Cerebellar nuclear complex (tissue), 1 donor: Measurements from ENCODE around the gene CXCL1.

Experiments
- DNase-seq, 2 experiments: peaks; one replicate each; lab custom pipeline; 2025; lab: John Stamatoyannopoulos, UW

CXCL1 gene

DNA sequence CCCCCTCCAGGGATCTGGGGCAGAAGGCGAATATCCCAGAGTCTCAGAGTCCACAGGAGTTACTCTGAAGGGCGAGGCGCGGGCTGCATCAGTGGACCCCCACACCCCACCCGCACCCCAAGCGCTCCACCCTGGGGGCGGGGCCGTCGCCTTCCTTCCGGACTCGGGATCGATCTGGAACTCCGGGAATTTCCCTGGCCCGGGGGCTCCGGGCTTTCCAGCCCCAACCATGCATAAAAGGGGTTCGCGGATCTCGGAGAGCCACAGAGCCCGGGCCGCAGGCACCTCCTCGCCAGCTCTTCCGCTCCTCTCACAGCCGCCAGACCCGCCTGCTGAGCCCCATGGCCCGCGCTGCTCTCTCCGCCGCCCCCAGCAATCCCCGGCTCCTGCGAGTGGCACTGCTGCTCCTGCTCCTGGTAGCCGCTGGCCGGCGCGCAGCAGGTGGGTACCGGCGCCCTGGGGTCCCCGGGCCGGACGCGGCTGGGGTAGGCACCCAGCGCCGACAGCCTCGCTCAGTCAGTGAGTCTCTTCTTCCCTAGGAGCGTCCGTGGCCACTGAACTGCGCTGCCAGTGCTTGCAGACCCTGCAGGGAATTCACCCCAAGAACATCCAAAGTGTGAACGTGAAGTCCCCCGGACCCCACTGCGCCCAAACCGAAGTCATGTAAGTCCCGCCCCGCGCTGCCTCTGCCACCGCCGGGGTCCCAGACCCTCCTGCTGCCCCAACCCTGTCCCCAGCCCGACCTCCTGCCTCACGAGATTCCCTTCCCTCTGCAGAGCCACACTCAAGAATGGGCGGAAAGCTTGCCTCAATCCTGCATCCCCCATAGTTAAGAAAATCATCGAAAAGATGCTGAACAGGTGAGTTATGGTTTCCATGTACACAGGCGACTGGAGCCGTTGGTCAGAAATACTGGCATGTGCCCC lies at the start of gene CXCL1:
Gene CXCL1 (plus strand): TSS at position 264 of the 926 bp plus-strand sequence. CDS start 78 bp downstream, at position 342.
- no peak for DNase-seq

DNA sequence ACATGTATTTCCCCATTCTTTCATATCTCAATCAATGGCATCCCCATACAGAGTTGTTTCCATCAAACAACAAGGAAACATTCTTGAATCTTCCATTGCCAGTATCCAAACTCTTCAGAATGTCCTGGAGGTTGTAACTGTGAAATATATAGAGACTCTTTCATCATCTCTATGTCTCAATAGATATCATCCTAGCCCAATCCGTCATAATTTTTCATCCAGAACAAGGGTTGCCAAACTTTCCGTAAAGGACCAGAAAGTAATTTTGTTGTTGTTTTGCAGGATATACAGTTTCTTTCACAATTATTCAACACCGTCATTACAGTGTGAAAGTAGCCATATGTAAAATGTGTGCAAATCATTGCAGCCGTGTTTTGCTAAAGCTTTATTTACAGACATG lies 47.9 kb upstream of the CXCL1 start:
- no peak for DNase-seq

DNA sequence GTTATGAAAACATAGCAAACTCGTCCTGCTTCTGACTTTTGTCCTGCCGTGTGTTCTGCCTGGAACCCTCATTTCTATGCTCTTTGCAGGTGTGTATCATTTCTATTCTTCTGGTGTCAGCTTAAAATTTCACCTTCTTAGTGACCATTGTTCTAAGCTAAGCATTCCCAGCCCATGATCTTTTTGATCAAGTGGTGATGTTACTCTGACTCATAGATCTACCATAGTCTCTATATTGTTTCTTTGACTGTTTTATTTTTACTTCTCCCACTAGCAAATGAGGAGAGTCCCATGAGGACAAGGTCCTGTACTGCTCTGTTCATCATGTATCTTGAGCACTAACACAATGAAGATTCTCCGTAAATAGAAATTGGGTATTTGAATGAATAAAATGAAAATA lies 46.8 kb upstream of the CXCL1 start:
- DNase-seq = no peak

DNA sequence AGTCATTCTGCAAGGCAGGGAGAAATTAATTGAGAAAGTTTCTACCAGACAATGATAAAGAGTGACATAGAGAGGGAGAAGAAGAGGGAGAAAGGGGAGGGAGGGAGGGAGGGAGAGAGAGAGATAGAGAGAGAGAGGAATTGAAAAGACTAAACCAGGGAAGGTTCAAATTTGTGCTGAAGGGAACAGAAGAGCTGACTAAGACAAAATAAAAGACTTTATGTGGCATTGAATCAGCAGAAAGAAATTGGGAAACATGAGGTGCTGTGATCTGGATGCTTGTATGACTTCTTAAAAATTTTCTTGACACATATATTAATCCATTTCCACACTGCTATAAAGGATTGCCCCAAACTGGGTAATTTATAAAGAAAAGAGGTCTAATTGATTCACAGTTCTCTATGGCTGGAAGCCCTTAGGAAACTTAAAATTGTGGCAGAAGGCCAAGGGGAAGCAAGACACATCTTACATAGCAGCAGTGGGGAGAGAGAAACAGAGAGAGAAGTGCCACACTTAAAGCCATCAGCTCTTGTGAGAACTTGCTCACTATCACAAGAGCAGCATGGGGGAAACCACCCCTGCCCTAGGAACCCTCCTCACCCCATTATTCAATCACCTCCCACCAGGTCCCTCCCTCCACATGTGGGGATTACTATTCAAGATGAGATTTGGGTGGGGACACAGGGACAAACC lies 46.2 kb upstream of the CXCL1 start:
- no peak for DNase-seq

DNA sequence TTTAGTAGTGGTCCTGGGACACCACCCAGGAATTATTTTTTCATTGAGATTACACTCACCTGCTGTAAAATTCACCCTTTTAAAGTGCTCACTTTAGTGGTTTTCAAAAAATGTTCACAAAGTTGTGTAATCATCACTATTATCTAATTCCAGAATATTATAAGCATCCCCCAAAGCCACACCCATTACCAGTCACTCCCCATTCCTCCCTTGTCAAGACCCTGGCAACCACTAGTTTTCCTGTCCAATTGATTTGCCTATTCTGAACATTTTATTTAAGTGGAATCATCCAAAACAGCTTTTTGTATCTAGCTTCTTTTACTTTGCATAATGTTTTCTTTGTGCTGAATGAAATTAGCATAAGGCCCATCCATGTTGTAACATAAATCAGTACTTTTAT lies 45.4 kb upstream of the CXCL1 start:
- DNase-seq = no peak

DNA sequence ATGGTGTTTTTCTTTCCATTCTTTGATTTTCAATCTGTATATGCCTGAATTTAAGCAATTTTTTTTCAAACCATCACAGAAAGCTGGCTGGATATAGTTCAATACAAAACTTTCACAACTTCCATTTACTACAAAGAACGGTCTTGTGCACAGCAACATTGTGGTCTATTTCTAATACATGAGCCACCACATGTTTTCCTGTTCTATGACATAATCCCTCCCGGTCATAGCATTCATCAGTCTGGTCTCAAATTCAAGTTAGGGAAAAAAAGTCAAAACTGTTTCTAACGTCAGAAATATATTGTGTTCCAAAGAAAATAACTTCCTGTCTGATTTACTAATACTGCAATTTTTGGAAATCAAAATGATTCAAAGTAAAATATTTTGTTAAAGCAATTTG lies 40.2 kb upstream of the CXCL1 start:
- no peak for DNase-seq

DNA sequence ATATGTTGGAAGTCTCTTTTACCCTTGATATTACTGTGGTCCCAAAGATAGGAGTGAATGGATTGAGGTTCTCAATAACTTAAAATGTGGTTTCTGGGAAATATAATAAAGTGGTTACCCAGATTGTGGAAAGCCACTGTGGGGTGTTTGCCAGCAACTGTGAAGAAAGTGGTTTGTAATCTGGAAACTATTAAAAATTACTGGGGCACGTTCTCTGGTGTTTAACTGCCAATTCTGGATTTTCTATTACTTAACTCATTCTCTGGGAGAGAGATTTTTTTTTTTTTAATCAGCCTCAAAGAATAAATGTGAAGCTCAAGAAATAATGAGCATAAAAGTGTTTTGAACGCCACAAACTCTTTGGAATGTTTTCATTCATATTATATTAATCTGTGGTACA lies 37.6 kb upstream of the CXCL1 start:
- no peak for DNase-seq

DNA sequence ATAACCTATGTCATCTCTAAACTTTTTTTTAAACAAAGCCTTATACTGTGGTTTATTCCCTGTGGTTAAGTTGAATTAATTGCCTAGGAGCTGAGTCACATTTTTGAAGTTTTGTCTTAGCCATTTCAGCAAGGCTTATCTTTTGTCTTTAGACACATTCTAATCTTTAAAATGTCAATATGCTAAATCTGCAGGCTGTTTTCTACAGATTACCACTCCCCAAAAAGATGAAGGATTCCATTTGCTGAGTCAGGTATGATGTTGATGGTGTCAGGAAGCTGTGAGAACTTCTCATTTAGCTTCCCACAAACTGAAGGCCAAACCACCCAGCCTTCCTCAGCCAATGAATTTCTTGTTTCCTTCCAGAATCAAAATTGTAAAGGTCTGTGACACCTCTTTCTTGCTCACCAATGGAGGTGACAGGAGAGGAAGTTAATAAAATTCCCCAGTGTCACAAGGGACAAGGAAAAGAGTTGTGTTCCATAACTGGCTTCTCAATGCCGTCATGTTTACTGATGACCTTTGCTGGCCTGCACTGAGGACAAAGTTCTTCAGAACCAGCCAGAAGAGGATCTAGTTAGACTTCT lies 36.4 kb upstream of the CXCL1 start:
- DNase-seq = no peak

DNA sequence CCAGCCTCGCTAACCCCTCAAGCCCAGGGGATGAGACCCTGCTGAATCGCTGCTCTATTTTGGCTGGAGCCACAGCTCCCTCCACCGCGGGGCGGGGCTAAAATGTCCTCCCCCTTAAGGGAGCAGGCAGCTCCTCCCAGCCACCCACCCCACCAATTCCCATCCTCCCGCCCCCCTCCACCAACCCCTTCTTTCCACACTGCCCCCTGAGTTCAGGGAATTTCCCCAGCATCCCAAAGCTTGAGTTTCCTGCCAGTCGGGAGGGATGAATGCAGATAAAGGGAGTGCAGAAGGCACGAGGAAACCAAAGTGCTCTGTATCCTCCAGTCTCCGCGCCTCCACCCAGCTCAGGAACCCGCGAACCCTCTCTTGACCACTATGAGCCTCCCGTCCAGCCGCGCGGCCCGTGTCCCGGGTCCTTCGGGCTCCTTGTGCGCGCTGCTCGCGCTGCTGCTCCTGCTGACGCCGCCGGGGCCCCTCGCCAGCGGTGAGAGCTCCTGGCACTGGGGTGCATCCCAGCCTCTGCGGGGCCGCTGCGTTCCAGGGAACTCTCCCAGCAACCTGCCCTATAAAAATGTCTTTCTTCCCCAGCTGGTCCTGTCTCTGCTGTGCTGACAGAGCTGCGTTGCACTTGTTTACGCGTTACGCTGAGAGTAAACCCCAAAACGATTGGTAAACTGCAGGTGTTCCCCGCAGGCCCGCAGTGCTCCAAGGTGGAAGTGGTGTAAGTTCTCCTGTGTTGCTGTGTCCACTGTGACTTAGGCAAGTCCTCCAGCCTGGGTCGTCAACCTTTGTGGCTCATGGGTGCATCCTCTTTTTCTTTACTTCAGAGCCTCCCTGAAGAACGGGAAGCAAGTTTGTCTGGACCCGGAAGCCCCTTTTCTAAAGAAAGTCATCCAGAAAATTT lies 32.6 kb upstream of the CXCL1 start, which contains the start of gene CXCL6:
Gene CXCL6 (plus strand): TSS at position 306 of the 907 bp plus-strand sequence. CDS start 73 bp downstream, at position 379.
- DNase-seq = no peak

DNA sequence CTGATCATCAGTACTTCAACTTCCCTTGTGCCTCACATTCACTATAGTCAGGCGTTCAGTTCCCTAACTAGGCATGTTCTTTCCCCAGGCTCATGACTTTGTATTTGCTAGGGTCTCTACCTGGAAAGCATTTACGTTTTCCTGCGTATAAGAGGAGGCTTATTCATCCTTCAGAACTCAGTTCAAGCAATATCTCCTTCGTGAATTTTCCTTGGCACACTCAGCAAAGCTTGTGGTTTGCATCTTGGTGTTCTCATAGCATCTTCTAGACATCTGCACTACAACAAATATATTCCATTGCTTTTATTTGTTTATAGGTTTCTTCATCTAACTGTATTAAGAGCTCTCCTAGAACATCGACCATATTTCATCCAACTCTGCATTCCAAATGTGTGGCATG lies 30.1 kb upstream of the CXCL1 start:
- DNase-seq = no peak

DNA sequence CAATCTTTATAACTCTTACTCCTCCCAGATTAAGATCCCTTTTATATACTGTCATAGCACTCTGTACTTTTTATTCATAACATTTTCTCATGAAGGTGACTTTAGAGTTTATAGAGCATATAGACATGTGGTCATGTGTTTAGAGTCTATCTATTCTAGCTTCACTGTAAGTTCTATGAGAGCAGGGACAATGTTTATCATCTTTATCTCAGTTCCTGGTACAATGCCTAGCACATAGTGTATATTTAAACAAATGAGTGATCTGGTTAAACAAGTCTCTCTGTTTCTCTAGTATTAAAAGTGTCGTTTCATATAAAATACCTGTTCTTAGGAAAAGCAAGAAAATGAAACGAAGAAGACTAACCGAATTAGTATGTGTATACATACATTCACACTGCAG lies 29.5 kb upstream of the CXCL1 start:
- no peak for DNase-seq

DNA sequence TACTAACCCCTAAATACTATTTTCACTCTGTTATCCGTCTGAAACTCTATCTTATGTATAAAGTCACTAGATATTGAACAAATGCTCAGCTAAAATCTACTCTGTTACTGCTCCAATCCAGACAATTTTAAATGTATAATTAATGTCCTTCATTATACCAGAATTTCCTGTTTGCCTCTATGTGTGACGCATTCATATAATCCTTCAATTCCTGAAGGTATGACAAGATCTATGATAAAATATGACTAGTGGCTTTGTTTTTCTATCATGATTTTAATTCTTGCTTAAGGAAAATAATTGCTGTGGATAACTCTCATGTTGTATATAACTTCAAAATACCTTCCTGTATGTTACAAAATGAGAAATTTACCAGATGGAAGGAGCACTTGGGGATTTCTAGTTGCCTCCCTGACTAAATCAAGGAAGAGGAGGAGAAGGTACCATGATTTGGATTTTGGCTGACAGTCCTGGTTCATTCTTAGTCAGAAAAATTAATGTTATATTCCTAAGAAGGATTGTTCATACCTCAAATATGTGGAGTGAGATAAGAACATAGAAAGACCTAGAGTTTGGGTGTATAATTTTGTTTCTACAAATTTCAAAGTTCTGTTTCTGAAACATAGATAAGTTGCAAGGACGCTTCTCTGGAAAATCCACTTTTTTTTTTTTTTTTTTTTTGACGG lies 27.8 kb upstream of the CXCL1 start:
- no peak for DNase-seq

DNA sequence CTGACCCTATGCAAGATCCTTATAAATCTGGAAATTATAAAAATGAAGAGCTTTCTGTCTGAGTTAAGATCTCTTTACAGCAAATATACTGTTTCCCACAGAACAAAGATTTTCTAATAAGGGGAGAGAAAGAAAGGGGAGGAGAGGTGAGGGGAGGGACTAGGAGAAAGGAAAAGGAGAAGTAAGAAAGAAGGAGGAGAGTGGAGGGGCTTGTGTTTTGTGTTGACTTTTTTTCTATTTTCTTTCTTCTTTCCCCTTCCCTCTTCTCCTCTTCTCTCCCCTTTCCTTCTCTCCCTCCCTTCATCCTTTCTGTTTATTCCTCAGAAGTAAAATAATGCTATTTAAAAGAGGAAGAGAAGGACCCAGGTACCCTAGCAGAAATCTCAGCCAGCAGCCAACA lies 26.5 kb upstream of the CXCL1 start:
- DNase-seq = no peak

DNA sequence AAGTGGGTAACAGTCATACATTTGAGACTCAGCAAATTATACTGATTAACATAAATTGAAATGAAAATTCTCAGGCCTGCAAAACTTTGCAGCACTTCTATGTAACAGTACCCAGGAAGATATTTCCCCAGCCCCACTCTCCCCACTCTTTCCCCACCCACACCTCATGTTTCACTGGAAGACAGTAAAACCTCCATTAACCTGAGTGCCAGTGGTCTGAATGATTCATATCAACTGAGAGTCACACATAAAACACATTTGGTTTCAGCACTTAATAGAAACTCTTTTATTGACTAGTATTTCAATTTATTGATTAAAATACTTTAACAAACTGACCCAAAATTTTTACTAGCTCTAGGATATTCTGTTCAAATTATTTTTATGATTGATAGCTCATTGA lies 25.8 kb upstream of the CXCL1 start:
- no peak for DNase-seq

DNA sequence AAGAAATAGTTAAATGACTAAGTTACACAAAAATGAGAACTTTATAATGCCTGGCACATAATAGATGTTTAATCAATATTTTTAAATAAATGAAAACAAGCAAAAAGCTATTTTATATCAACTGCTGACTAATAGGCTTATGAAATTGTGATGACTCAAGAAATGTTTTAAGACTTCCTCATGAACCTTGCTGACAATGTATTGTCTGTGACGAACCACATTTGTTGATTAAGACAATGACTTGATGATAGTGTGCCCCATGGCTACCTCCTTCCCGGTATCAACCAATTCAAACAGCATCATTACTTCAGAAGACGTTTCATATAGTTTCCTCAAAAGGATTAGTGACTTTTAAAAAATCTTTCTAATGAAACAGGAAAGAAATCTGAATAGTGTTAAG lies 24.8 kb upstream of the CXCL1 start:
- DNase-seq = no peak

DNA sequence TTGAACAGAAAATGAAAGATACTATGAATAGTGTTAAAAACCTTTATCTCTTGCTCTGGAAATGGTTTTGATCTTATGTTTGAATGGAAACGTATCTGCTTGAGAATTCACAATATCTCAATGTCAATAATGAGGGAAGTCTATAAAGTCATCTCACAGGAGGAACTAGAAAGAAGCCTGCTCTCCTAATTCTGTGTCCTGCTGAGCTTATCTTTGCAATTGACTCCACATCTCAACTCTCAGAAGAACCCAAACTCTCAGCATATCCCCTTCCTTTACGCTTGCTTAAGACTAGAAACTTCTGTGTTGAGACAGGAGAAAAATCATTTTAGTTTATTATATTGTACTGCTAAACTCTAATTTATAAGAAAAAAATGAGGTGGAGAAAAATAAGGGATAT lies 24.4 kb upstream of the CXCL1 start:
- DNase-seq = no peak

DNA sequence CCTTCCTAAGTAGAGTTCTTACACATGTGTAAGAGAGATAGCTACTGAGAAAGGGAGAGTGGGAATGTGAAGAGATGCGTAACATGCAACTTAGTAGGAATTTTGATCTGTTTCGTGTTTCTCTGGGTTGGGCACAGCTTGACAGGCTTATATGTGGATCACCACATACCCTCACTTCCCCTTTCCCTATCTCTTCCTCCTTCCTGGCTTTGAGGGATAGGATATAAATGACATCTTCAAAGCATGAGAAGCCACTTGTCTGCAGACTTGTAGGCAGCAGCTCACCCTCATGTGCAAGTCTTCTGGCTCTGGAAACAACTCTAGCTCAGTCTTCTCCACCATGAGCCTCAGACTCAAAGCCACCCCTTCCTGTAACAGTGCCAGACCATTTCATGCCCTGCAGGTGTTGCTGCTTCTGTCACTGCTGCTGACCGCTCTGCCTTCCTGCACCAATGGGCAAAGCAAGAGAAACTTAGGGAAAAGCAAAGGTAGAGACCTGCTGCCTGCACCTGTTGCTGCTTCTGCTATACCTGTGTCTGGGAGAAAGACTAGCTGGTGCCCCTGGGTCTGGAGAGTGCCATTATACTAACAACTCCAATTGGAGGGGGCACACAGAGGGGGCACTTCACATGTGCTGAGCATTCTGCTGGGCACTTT lies 21.5 kb upstream of the CXCL1 start:
- DNase-seq = no peak

DNA sequence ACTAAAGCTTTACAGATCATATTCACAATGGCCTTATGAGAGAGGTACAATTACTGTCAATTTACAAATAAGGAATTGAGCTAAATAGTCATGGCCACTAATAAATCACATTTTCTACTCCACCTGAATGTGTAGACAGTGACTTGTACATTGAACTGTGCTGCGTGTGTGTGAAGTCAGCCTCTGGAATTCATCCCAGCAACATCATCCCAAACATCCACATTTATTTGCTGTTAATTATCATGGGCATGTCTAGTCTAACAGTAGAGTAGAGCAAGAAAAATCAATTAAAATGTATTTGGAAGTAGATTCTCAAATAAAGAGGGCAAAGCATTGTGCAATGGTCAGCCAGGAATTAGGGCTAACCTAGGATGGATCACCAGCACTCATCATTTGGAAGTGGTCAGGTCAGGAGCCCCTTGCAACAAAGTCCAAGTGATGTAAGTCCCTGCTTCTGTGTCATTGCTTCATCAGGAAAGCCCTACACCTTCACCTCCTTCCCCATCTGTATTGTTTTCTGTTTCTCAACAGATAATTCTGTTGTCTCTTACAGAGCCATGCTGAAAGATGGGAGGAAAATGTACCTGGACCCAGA lies 20.9 kb upstream of the CXCL1 start:
- no peak for DNase-seq

DNA sequence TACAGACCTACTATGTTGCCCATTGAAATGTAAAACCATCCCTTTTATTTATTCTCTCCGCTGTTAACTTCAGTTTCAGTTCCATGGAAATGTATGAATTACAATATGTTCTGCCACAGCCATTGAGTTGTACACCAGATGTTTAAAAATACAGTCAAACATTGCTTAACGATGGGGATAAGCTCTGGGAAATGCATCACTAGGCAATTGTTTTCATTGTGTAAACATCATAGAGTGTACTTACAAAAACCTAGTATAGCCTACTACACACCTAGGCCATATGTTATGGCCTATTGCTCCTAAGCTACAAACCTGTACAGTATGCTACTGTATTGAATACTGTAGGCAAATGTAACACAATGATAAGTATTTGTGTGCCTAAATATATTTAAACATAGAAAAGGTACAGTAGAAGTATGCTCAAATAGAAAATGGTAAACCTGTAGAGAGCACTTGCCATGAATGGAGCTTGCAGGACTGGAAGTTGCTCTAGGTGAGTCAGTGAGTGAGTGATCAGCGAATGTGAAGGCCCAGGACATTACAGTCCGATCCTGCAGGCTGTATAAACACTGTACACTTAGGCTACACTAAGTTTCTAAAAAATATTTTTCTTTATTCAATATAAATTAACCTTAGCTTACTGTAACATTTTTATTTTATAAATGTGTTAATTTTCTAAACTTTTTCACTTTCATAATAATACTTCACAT lies 18.8 kb upstream of the CXCL1 start:
- DNase-seq = no peak

DNA sequence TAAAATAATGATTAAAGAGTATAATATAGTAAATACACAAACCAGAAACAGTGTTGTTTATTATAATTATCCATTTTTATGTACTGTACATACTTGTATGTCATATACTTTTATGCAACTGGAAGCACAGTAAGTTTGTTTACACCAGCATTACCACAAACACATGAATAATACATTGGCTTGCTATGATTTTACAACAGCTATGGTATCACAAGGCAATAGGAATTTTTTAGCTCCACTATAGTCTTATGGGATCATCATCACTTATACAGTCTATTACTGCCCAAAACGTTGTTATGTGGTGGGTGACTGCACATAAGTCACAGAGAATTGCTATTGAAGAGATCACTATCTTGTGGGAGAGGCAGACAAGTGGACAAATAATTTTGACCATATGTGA lies 17.9 kb upstream of the CXCL1 start:
- no peak for DNase-seq
